Measurements from ENCODE around the gene TNFRSF1A. TPM values are rescaled to one million over a fixed set of nuclear protein-coding genes. Genes with fewer than 3 reads are reported as not detected.

The TNFRSF1A gene
- total and polyA plus RNA-seq, 11 donors: 23.7 to 141 (median 54.2) TPM

DNA sequence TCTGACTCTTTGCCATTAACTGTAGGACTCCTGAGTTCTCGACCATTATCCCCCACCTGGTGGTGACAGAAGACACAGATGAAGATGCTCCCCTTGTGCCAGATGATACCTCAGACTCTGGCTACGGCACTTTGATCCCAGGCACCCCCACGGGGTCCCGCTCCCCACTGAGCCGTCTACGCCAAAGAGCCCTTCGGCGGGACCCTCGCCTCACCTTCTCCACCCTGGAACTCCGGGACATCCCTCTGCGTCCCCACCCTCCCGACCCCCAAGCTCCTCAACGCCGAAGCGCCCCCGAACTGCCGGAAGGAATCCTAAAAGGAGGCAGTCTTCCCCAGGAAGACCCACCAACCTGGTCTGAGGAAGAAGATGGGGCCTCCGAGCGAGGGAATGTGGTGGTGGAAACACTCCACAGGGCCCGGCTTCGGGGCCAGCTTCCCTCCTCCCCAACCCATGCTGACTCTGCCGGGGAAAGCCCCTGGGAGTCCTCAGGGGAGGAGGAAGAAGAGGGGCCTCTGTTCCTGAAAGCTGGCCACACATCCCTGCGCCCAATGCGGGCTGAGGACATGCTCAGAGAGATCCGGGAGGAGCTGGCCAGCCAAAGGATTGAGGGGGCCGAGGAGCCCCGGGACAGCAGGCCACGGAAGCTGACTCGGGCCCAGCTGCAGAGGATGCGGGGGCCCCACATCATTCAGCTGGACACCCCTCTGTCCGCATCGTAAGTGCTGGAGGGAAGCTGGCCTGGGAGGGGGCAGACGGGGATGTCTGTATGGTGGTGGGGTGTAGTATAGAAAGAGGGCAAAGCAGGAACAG, 14.4 kb downstream of the TNFRSF1A start:
- DNase-seq (peak in 2 of 5 donors; percentile 40 to 72), ATAC-seq (peak in 2 of 4 donors; percentile 7 to 9)
- Histone ChIP-seq H3K27me3 (no peaks in the 10 kb centered on the region), H3K9me3 (no peaks in the 10 kb centered on the region), H3K27ac (peak overlapping the region in 10 of 12 donors; percentile 3 to 97 (median 36)), H3K36me3 (peaks cover 0 to 62% (median 50%) of the 10 kb centered on the region in 9 donors), H3K4me1 (peaks cover 0 to 97% (median 43%) of the 10 kb centered on the region in 12 donors), H3K4me3 (peak overlapping the region in 1 of 12 donors; percentile 28)
- intact Hi-C loops (cut with DNase I): loop anchor here in 5 of 10 donors (5.0 to 10.0 kb wide), 5 partner anchors 40 to 140 kb away; no protein-coding TSS in a partner anchor
- 59 to 69% (median 64%) methylated on average over 31 to 33 of the region's 33 CpGs for WGBS, 4 donors
- TF ChIP-seq POLR2A (IDR thresholded peaks at IDR 0.05): no peak
- TF ChIP-seq, protein P1, sequence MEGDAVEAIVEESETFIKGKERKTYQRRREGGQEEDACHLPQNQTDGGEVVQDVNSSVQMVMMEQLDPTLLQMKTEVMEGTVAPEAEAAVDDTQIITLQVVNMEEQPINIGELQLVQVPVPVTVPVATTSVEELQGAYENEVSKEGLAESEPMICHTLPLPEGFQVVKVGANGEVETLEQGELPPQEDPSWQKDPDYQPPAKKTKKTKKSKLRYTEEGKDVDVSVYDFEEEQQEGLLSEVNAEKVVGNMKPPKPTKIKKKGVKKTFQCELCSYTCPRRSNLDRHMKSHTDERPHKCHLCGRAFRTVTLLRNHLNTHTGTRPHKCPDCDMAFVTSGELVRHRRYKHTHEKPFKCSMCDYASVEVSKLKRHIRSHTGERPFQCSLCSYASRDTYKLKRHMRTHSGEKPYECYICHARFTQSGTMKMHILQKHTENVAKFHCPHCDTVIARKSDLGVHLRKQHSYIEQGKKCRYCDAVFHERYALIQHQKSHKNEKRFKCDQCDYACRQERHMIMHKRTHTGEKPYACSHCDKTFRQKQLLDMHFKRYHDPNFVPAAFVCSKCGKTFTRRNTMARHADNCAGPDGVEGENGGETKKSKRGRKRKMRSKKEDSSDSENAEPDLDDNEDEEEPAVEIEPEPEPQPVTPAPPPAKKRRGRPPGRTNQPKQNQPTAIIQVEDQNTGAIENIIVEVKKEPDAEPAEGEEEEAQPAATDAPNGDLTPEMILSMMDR (IDR thresholded peaks at IDR 0.05): no peak

DNA sequence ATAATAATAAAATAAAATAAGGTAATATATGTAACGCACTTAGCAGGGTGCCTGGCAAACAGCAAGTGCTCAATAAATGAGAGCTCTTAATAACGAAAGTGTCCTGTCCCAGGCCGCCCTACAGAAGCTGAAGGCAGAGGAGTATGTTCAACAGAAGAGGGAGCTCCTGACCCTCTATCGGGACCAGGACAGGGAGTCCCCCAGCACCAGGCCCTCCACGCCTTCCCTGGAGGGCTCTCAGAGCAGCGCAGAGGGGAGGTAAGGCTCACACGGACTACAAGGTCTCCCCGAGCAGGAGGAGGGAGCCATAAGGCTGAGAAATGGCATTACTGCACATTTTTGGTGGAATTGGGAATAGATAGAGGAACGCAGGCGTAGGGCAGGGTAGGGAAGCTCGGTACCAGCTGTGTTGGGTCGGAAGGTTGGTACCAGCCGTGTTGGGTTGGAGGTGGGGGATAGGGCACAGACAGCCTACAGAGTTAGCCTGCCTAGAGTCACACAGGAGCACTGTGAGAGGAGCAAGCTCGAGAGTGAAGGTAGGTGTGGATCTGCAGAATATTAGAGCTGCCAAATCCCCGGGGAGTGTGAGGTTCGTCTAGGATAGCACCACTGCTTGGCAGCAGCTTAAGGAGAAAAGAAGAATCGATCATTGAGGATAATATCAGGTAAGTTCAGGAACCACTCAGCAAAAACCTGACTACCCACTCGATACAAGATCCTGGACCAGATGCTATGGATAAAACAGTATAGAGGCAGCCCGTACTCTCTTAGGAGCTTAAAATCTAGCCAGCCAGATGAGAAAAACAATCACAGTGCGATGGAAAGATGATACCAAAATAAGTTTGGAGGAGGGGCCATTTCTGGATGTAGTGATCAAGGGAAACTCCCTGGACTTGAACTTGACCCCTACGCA, 15.3 kb downstream of the TNFRSF1A start:
- H3K4me1 ChIP-seq: peaks cover 0 to 96% (median 51%) of the 10 kb centered on the region in 12 donors
- WGBS, 4 donors: 49 to 60% (median 54%) methylated on average over 21 of the region's 21 CpGs
- DNase-seq: peak in 4 of 5 donors; percentile 57 to 68 (median 64)
- ATAC-seq: peak; percentile 53 to 66 (median 56)
- H3K27me3 ChIP-seq: no peaks in the 10 kb centered on the region
- intact Hi-C loops (cut with DNase I): loop anchor here in 5 of 10 donors (5.0 to 10.0 kb wide), 5 partner anchors 41 to 141 kb away; no protein-coding TSS in a partner anchor
- H3K9me3 ChIP-seq: no peaks in the 10 kb centered on the region
- H3K4me3 ChIP-seq: peak overlapping the region in 1 of 12 donors; percentile 28
- peaks cover 0 to 54% (median 41%) of the 10 kb centered on the region in 9 donors for H3K36me3 ChIP-seq
- H3K27ac ChIP-seq: peak overlapping the region in 7 of 12 donors; percentile 5 to 97 (median 41)
- no peak for TF ChIP-seq POLR2A (IDR thresholded peaks at IDR 0.05)
- TF ChIP-seq, protein P1 (IDR thresholded peaks at IDR 0.05): peak; percentile 40 to 78 (median 56)

DNA sequence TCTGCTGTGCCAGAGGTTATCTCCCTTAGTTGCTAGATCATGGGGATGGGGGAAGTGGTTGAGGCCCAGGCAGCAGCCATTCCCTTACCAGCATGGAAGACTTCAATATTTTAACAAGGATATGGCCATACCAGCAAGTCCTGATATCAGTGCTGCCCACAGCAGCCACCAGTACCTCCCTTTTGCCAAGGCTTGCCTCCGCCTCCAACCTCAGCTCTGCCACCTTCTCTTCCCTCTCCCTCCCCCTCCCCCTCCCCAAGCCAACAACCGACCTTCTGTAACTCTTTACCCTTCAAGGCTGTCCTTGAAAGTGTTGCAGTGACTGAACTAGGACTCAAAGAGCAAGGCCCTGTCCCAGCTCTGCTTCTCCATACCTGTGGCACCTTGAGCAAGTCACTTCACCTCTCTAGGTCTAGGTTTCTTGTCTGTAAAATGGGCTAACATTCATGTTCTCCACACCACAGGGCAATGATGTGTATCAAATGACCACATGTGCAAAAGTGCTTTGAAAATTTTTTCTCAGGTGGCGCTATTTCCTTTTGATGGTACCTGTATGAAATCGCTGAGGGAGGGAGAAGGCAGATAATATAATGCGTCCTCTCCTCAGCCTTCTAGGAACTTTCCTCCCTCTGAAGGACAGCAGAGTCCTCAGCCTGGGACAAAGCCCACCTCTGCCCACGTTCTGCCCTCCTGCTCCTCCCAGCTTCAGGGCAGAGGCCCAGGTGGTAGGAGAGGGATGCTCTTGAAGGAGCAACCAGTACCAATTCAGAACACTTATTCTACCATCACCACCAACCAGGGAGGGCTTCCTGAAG, 16.7 kb downstream of the TNFRSF1A start:
- H3K36me3 ChIP-seq: peaks cover 0 to 39% (median 27%) of the 10 kb centered on the region in 9 donors
- H3K27me3 ChIP-seq: no peaks in the 10 kb centered on the region
- DNase-seq (no peak), ATAC-seq (no peak)
- no peaks in the 10 kb centered on the region for H3K9me3 ChIP-seq
- peaks cover 0 to 82% (median 50%) of the 10 kb centered on the region in 12 donors for H3K4me1 ChIP-seq
- H3K4me3 ChIP-seq: no peak overlapping the region
- no peak for TF ChIP-seq POLR2A (IDR thresholded peaks at IDR 0.05)
- TF ChIP-seq, protein P1 (IDR thresholded peaks at IDR 0.05): no peak
- WGBS, 4 donors: 74 to 80% (median 77%) methylated on average over 6 of the region's 6 CpGs
- H3K27ac ChIP-seq: peak overlapping the region in 3 of 12 donors; percentile 78 to 97 (median 95)
- intact Hi-C loops (cut with DNase I): loop anchor here in 5 of 10 donors (5.0 to 10.0 kb wide), 5 partner anchors 42 to 142 kb away; no protein-coding TSS in a partner anchor
